ENCODE results near the gene CTNS. TPM values are rescaled to one million over a fixed set of nuclear protein-coding genes. Genes with fewer than 3 reads are reported as not detected.

The CTNS gene
- polyA plus RNA-seq, 1 donor from 2014 or later, result 8.8 TPM

GRCh38 chr17:3641717-3642486 lies 5.3 kb downstream of the CTNS start:
- no peak overlapping the region for H3K27ac ChIP-seq (ENCODE audit: low read length)
- no peak overlapping the region for H3K4me2 ChIP-seq (ENCODE audit: low read length)
- H4K20me1 ChIP-seq (ENCODE audit: insufficient read depth), result no peaks in the 10 kb centered on the region
- no peaks in the 10 kb centered on the region for H3K36me3 ChIP-seq (ENCODE audit: insufficient read depth, low read length)
- no peaks in the 10 kb centered on the region for H3K79me2 ChIP-seq (replicated peaks; ENCODE audit: insufficient read depth, low read length)
- H3K4me3 ChIP-seq (ENCODE audit: low read length), result no peak overlapping the region
- no peak overlapping the region for H3K9ac ChIP-seq (ENCODE audit: low read length)
- no peaks in the 10 kb centered on the region for H3K9me3 ChIP-seq (ENCODE audit: low read length)
- H3F3A ChIP-seq (ENCODE audit: insufficient read depth, low read length, poor library complexity, severe bottlenecking), result no peaks in the 10 kb centered on the region
- H3K9me2 ChIP-seq (ENCODE audit: insufficient read depth, low read length), result no peaks in the 10 kb centered on the region
- H2AFZ ChIP-seq (ENCODE audit: low read depth, low read length), result no peak overlapping the region
- no peaks in the 10 kb centered on the region for H3K27me3 ChIP-seq (ENCODE audit: insufficient read depth, low read depth, low read length)
- TF ChIP-seq SMC3 (conservative IDR thresholded peaks at IDR 0.05; ENCODE audit: poor library complexity) (no peak), EZH2 (IDR thresholded peaks at IDR 0.05; ENCODE audit: borderline replicate concordance, insufficient read depth, low read length, poor library complexity, severe bottlenecking) (no peak), MXI1 (conservative IDR thresholded peaks at IDR 0.05; ENCODE audit: poor library complexity, severe bottlenecking) (no peak), CTCF (IDR thresholded peaks at IDR 0.05; ENCODE audit: poor library complexity, severe bottlenecking) (no peak), TAF1 (IDR thresholded peaks at IDR 0.05; ENCODE audit: low read depth) (no peak), EP300 (conservative IDR thresholded peaks at IDR 0.05; ENCODE audit: poor library complexity, severe bottlenecking) (no peak), RAD21 (conservative IDR thresholded peaks at IDR 0.05) (no peak), POLR2AphosphoS5 (IDR thresholded peaks at IDR 0.05) (no peak)
- TF ChIP-seq, protein P1, sequence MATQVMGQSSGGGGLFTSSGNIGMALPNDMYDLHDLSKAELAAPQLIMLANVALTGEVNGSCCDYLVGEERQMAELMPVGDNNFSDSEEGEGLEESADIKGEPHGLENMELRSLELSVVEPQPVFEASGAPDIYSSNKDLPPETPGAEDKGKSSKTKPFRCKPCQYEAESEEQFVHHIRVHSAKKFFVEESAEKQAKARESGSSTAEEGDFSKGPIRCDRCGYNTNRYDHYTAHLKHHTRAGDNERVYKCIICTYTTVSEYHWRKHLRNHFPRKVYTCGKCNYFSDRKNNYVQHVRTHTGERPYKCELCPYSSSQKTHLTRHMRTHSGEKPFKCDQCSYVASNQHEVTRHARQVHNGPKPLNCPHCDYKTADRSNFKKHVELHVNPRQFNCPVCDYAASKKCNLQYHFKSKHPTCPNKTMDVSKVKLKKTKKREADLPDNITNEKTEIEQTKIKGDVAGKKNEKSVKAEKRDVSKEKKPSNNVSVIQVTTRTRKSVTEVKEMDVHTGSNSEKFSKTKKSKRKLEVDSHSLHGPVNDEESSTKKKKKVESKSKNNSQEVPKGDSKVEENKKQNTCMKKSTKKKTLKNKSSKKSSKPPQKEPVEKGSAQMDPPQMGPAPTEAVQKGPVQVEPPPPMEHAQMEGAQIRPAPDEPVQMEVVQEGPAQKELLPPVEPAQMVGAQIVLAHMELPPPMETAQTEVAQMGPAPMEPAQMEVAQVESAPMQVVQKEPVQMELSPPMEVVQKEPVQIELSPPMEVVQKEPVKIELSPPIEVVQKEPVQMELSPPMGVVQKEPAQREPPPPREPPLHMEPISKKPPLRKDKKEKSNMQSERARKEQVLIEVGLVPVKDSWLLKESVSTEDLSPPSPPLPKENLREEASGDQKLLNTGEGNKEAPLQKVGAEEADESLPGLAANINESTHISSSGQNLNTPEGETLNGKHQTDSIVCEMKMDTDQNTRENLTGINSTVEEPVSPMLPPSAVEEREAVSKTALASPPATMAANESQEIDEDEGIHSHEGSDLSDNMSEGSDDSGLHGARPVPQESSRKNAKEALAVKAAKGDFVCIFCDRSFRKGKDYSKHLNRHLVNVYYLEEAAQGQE (IDR thresholded peaks at IDR 0.05; ENCODE audit: borderline replicate concordance), result no peak

DNA sequence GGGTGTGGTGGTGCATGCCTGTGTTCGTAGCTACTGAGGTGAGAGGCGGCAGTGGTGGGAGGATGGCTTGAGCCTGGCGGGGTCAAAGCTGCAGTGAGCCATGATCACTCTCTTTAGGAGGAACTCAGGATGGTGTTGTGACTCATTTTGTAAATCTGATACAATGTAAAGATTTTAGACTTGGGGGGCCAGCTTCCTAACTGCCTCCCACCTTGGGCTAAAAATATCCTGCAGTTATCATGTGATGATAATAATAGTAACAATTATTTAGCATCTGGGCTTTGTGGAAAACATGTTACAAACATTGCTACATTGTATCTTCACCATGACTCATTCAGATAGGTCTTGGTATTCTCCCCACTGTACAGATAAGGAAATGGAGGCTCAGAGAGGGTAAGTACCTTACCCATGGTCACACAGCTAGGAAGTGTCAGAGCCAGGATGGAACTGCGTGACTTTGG lies 7.4 kb downstream of the CTNS start:
- H3K27ac ChIP-seq (ENCODE audit: low read length), result no peak overlapping the region
- no peaks in the 10 kb centered on the region for H3F3A ChIP-seq (ENCODE audit: insufficient read depth, low read length, poor library complexity, severe bottlenecking)
- no peak overlapping the region for H3K4me2 ChIP-seq (ENCODE audit: low read length)
- H3K9me3 ChIP-seq (ENCODE audit: low read length), result no peaks in the 10 kb centered on the region
- H3K4me3 ChIP-seq (ENCODE audit: low read length), result no peak overlapping the region
- no peaks in the 10 kb centered on the region for H4K20me1 ChIP-seq (ENCODE audit: insufficient read depth)
- no peak overlapping the region for H2AFZ ChIP-seq (ENCODE audit: low read depth, low read length)
- H3K9ac ChIP-seq (ENCODE audit: low read length), result no peak overlapping the region
- H3K36me3 ChIP-seq (ENCODE audit: insufficient read depth, low read length), result no peaks in the 10 kb centered on the region
- H3K79me2 ChIP-seq (replicated peaks; ENCODE audit: insufficient read depth, low read length), result no peaks in the 10 kb centered on the region
- H3K27me3 ChIP-seq (ENCODE audit: insufficient read depth, low read depth, low read length), result no peaks in the 10 kb centered on the region
- H3K9me2 ChIP-seq (ENCODE audit: insufficient read depth, low read length), result no peaks in the 10 kb centered on the region
- TF ChIP-seq EZH2 (IDR thresholded peaks at IDR 0.05; ENCODE audit: borderline replicate concordance, insufficient read depth, low read length, poor library complexity, severe bottlenecking) (no peak), CTCF (IDR thresholded peaks at IDR 0.05; ENCODE audit: poor library complexity, severe bottlenecking) (no peak)
